Thymus (tissue), 14 donors: ENCODE results near the gene KRT40. TPM values are rescaled to one million over a fixed set of nuclear protein-coding genes. Genes with fewer than 3 reads are reported as not detected.

Source experiments
- DNase-seq, 9 donors: peaks; one replicate each; pipeline ENCODE4 v3.0.0-alpha.2; 2013; ENCODE audit warnings: low spot score in 9 of 9, low read depth in 6 of 9, missing footprints in 1 of 9
- H3K27ac ChIP-seq, 2 donors: one replicate each; pipeline ENCODE4 v1.5.1; 2013; ENCODE audit warnings: control low read depth in 1 of 2, low read depth in 1 of 2, low read length in 1 of 2, mild to moderate bottlenecking in 1 of 2, moderate library complexity in 1 of 2
- H3K27me3 ChIP-seq, 2 donors: one replicate each; pipeline ENCODE4 v1.5.1; 2013; ENCODE audit warnings: low read length in 1 of 2; ENCODE audit not compliant: control insufficient read depth in 2 of 2, insufficient read depth in 1 of 2
- H3K36me3 ChIP-seq, 2 donors: one replicate each; pipeline ENCODE4 v1.5.1; 2013; ENCODE audit warnings: low read length in 1 of 2, mild to moderate bottlenecking in 1 of 2, moderate library complexity in 1 of 2; ENCODE audit not compliant: control insufficient read depth in 2 of 2, insufficient read depth in 2 of 2
- H3K4me1 ChIP-seq, 2 donors: one replicate each; pipeline ENCODE4 v1.5.1; 2013; ENCODE audit warnings: low read length in 2 of 2; ENCODE audit not compliant: control insufficient read depth in 2 of 2, insufficient read depth in 2 of 2
- H3K4me3 ChIP-seq, 2 donors: one replicate each; pipeline ENCODE4 v1.5.1; 2013; ENCODE audit warnings: low read length in 2 of 2, control low read depth in 1 of 2, mild to moderate bottlenecking in 1 of 2
- H3K9me3 ChIP-seq, 2 donors: one replicate each; pipeline ENCODE4 v1.5.1; 2013; ENCODE audit warnings: low read length in 1 of 2, mild to moderate bottlenecking in 1 of 2; ENCODE audit not compliant: control insufficient read depth in 2 of 2, insufficient read depth in 1 of 2
- WGBS: extraction: QIAGEN DNeasy Blood & Tissue Kit; methylation state at CpG from one replicate; pipeline ENCODE4 v1.1.7; 2013; 5-methylcytosine and 5-hydroxymethylcytosine counted together
- long read RNA-seq, 10 donors: transcript quantifications; one replicate each; lab custom pipeline, GENCODE V29; 2026
- polyA plus RNA-seq: library from polyadenylated mRNA; stranded (reverse); fragments of 200-250 nt; gene quantifications from one replicate; pipeline ENCODE4 v1.2.3, GENCODE V29; 2013
- total RNA-seq: library from RNA; stranded (reverse); fragments of 120-200 nt; gene quantifications from one replicate; pipeline ENCODE4 v1.2.4, GENCODE V29; 2013
- donor health status: healthy.

KRT40 gene
- total RNA-seq, result 0.09 TPM
- polyA plus RNA-seq, result 0.11 TPM
- long read RNA-seq, donor 1, result 0 reads
- long read RNA-seq, donor 2, result 0 reads
- long read RNA-seq, donor 3, result 0 reads
- long read RNA-seq, donor 4, result 0 reads
- long read RNA-seq, donor 5, result 0 reads
- long read RNA-seq, donor 6, result 0 reads
- long read RNA-seq, donor 7, result 0 reads
- long read RNA-seq, donor 8, result 0 reads
- long read RNA-seq, donor 9, result 0 reads
- long read RNA-seq, donor 10, result 0 reads

GRCh38 chr17:40984226-40984625 lies at the start of gene KRT40:
Gene KRT40 (minus strand): TSS chr17:40984326. CDS start chr17:40984273, 53 bp downstream.
- no peaks in the 10 kb centered on the region for H3K9me3 ChIP-seq
- H3K4me3 ChIP-seq, result no peak within 1 kb of the TSS
- WGBS, result 73% methylated on average over 3 of the region's 3 CpGs
- DNase-seq, result no peak
- H3K27me3 ChIP-seq, result no peaks in the 10 kb centered on the region
- no peaks in the 10 kb centered on the region for H3K4me1 ChIP-seq
- no peak within 1 kb of the TSS for H3K27ac ChIP-seq
- no peaks in the 10 kb centered on the region for H3K36me3 ChIP-seq

DNA sequence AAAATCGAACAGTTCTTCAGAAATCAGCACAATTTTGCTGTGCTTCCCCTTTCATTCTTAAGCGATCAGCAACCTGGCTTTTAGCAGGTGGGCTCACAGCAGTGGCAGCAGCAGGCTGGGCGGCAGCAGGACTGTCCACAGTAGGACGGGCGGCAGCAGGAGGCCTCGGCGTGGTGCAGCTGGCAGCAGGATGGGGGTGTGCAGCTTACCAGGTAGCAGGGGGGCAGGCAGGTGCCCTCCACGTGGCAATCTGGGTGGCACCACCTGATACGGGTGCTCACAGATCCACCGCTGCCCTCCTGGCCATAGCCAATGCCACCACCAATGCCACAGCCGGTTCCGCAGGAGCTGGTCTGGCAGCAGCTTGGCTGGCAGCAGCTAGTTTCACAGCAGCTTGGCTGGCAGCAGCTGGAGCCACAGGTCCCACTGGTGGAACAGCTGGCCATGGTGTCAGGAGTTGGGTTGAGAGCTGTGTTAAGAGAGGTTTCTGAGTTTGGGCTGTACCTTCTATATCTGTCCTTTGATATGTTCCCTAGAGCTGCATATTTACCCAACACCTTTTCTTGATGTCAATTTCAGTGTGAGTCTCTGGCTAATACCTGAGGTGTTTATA lies 45.6 kb upstream of the KRT40 start, which contains the start of gene KRTAP1-4:
TSS of gene KRTAP1-4 (minus strand) at position 563 of the 613 bp plus-strand sequence. CDS start at position 446, 117 bp downstream.
- WGBS, result 94% methylated on average over 12 of the region's 12 CpGs
- H3K36me3 ChIP-seq, result no peaks in the 10 kb centered on the region
- no peak for DNase-seq
- no peaks in the 10 kb centered on the region for H3K9me3 ChIP-seq
- no peak within 1 kb of the TSS for H3K27ac ChIP-seq
- no peaks in the 10 kb centered on the region for H3K4me1 ChIP-seq
- no peak within 1 kb of the TSS for H3K4me3 ChIP-seq
- H3K27me3 ChIP-seq, result no peaks in the 10 kb centered on the region

DNA sequence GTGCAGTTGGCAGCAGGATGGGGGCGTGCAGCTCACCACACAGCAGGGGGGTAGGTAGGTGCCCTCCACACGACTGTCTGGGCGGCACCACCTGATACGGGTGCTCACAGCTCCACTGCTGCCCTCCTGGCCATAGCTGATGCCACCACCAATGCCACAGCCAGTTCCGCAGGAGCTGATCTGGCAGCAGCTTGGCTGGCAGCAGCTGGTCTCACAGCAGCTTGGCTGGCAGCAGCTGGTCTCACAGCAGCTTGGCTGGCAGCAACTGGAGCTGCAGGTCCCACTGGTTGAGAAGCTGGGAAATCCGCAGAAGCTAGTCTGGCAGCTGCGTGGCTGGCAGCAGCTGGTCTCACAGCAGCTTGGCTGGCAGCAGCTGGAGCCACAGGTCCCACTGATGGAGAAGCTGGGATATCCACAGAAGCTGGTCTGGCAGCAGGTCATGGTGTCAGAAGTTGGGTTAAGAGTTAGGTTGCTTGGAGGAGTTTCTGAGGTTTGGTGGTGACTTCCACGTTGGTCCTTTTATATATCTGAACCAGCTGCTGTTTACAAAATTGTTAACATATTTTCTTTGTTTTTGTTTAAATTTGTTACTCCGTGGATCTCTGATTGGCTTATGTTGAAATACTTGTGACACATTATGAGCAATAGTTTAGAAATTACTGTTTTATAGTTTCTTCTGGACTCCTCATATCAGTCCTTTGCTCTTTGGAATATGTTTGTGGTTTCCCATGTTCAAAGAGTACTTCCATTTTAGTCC lies 42.8 kb upstream of the KRT40 start, which contains the start of gene KRTAP1-5:
TSS of gene KRTAP1-5 (minus strand) at position 494 of the 757 bp plus-strand sequence. CDS start at position 441, 53 bp downstream.
- Histone ChIP-seq H3K9me3 (no peaks in the 10 kb centered on the region), H3K27ac (no peak within 1 kb of the TSS), H3K4me1 (no peaks in the 10 kb centered on the region), H3K4me3 (no peak within 1 kb of the TSS), H3K36me3 (no peaks in the 10 kb centered on the region), H3K27me3 (no peaks in the 10 kb centered on the region)
- WGBS, result 93% methylated on average over 9 of the region's 9 CpGs
- DNase-seq, result no peak

- H3K27me3 ChIP-seq, result no peaks in the 10 kb centered on the region
- no peaks in the 10 kb centered on the region for H3K36me3 ChIP-seq
- no peak for DNase-seq
- no peaks in the 10 kb centered on the region for H3K4me1 ChIP-seq
- H3K9me3 ChIP-seq, result no peaks in the 10 kb centered on the region
- WGBS, result 93% methylated on average over 3 of the region's 3 CpGs
- H3K27ac ChIP-seq, result no peak overlapping the region
- H3K4me3 ChIP-seq, result no peak overlapping the region
Measured at GRCh38 chr17:41024697-41025096, 40.6 kb upstream of the KRT40 start.

- no peaks in the 10 kb centered on the region for H3K27me3 ChIP-seq
- no peak for DNase-seq
- H3K4me3 ChIP-seq, result no peak overlapping the region
Measured at GRCh38 chr17:41020336-41020735, 36.2 kb upstream of the KRT40 start.

GRCh38 chr17:41019415-41019814 lies 35.3 kb upstream of the KRT40 start:
- no peak for DNase-seq
- Histone ChIP-seq H3K4me1 (no peaks in the 10 kb centered on the region), H3K36me3 (no peaks in the 10 kb centered on the region), H3K9me3 (no peaks in the 10 kb centered on the region), H3K4me3 (no peak overlapping the region), H3K27ac (no peak overlapping the region), H3K27me3 (no peaks in the 10 kb centered on the region)
- 99% methylated on average over 3 of the region's 3 CpGs for WGBS

More at GRCh38 chr17:41020336-41020735, 36.2 kb upstream of the KRT40 start:
- H3K27ac ChIP-seq, result no peak overlapping the region
- no peaks in the 10 kb centered on the region for H3K9me3 ChIP-seq
- no peaks in the 10 kb centered on the region for H3K36me3 ChIP-seq
- H3K4me1 ChIP-seq, result no peaks in the 10 kb centered on the region

DNA sequence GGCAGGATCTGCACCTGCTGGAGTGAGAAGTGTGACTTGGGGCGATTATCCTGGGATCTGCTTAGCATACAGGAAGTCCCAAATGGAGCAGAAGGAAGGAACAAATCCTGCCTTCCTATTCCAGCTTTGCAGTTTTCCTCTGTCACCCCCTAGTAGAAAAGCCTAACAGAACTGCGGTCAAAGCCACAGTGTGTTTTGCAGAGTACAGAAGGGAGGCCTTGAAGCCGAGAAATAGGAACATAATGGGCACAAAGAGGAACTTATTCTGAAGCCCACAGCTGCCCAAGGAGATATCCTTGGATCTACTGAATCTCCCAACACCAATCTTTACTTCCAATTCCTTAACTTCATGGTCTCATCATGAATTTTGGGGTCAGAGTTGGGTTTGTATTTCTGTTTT lies 34.4 kb upstream of the KRT40 start:
- Histone ChIP-seq H3K4me3 (no peak overlapping the region), H3K36me3 (no peaks in the 10 kb centered on the region), H3K27ac (no peak overlapping the region), H3K9me3 (no peaks in the 10 kb centered on the region), H3K4me1 (no peaks in the 10 kb centered on the region), H3K27me3 (no peaks in the 10 kb centered on the region)
- DNase-seq, result no peak
- WGBS, result 36% methylated on average over 3 of the region's 3 CpGs

GRCh38 chr17:41016578-41017215 lies 32.6 kb upstream of the KRT40 start:
- H3K27ac ChIP-seq, result no peak overlapping the region

GRCh38 chr17:41015454-41015853 lies 31.3 kb upstream of the KRT40 start:
- H3K4me3 ChIP-seq, result no peak overlapping the region
- WGBS, result 82% methylated on average over 7 of the region's 7 CpGs
- no peaks in the 10 kb centered on the region for H3K27me3 ChIP-seq
- no peaks in the 10 kb centered on the region for H3K4me1 ChIP-seq
- no peak overlapping the region for H3K27ac ChIP-seq
- H3K36me3 ChIP-seq, result no peaks in the 10 kb centered on the region
- DNase-seq, result no peak
- H3K9me3 ChIP-seq, result no peaks in the 10 kb centered on the region

More at GRCh38 chr17:41016578-41017215, 32.6 kb upstream of the KRT40 start:
- H3K4me1 ChIP-seq, result no peaks in the 10 kb centered on the region
- no peak for DNase-seq
- WGBS, result 86% methylated on average over 13 of the region's 13 CpGs
- H3K4me3 ChIP-seq, result no peak overlapping the region
- H3K36me3 ChIP-seq, result no peaks in the 10 kb centered on the region
- no peaks in the 10 kb centered on the region for H3K27me3 ChIP-seq
- no peaks in the 10 kb centered on the region for H3K9me3 ChIP-seq
